ENCODE data around the gene NCKAP5.

The NCKAP5 gene

DNA sequence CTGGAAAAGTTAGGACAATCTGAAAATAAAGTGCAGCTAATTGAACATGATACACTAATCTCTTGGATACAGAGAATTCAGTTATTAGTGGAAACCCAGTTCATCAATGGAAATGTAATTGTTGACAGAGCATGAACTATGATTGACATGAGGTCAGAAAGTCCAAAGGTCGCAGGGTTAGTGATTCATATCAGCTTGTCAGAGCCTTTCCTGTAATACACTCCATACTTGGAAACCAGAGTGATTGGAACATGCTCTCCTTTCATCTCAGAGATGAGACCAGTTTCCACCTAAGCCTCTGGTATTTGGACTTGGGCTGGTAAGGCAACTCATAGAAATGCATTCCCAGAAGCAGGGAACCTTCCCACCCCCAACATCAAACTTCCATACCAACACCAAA, 8.5 kb upstream of the NCKAP5 start:
- H3K27ac ChIP-seq (ENCODE audit: low read depth, low read length): no peak overlapping the region
- no peaks in the 10 kb centered on the region for H3K9me3 ChIP-seq (ENCODE audit: control insufficient read depth in 1 of 2, low read length in 2 of 2)
- no peaks in the 10 kb centered on the region for H3K27me3 ChIP-seq (ENCODE audit: control insufficient read depth in 1 of 2, insufficient read depth in 2 of 2, low read length in 2 of 2)
- H3K36me3 ChIP-seq (ENCODE audit: control insufficient read depth in 1 of 2, insufficient read depth in 2 of 2, low read length in 2 of 2): no peaks in the 10 kb centered on the region
- H3K4me3 ChIP-seq (ENCODE audit: low read depth in 1 of 2, low read length in 2 of 2): no peak overlapping the region
- no peak overlapping the region for H3K9ac ChIP-seq (ENCODE audit: low read depth in 1 of 2, low read length in 2 of 2)
- peaks cover 6 to 20% of the 10 kb centered on the region in 2 donors for H3K4me1 ChIP-seq (ENCODE audit: control insufficient read depth in 1 of 2, insufficient read depth in 2 of 2, low read length in 2 of 2)

DNA sequence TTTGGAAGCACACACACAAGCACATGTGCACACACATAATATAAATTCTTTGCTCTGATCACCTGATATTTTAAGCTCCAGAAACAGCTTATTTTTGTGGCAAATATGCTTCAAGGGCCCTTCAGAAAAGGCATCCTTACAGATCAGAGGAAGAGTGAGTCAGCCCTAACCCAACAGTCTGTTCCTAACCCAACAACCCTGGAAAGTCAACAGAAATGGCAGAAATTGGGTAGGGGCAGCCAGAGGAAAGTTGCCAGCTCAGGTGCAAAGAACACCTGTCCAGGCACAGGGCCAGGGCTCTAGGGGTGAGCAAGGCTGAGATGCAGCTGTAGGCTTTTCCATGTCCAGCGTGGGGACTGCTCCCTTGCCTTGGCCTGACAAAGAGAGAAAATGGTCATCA, 6.4 kb upstream of the NCKAP5 start:
- Histone ChIP-seq H3K27ac (ENCODE audit: low read depth, low read length) (no peak overlapping the region), H3K9me3 (ENCODE audit: control insufficient read depth in 1 of 2, low read length in 2 of 2) (no peaks in the 10 kb centered on the region), H3K4me1 (ENCODE audit: control insufficient read depth in 1 of 2, insufficient read depth in 2 of 2, low read length in 2 of 2) (peaks cover 6 to 19% of the 10 kb centered on the region in 2 donors), H3K36me3 (ENCODE audit: control insufficient read depth in 1 of 2, insufficient read depth in 2 of 2, low read length in 2 of 2) (no peaks in the 10 kb centered on the region), H3K9ac (ENCODE audit: low read depth in 1 of 2, low read length in 2 of 2) (no peak overlapping the region), H3K4me3 (ENCODE audit: low read depth in 1 of 2, low read length in 2 of 2) (no peak overlapping the region), H3K27me3 (ENCODE audit: control insufficient read depth in 1 of 2, insufficient read depth in 2 of 2, low read length in 2 of 2) (no peaks in the 10 kb centered on the region)

DNA sequence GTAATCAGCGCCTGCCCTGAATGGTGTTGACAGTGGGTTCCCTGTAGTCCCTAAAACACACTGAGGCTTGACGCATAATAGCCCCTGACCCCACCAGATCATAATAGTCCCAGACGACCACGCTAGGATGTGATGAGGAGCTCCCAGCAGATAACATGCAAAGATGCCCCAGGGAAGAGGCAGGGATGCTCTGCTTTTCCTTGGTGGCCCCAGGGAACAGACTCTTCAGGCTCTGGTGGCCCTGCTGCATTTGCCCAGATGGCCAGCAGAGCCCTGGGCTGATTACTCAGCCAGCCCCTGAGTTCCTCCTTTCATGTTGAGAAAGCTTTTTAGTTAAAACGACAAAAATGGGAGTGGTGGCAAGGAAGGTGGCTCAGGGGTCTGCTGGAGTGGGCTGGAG, 5.9 kb upstream of the NCKAP5 start:
- no peaks in the 10 kb centered on the region for H3K36me3 ChIP-seq (ENCODE audit: control insufficient read depth in 1 of 2, insufficient read depth in 2 of 2, low read length in 2 of 2)

DNA sequence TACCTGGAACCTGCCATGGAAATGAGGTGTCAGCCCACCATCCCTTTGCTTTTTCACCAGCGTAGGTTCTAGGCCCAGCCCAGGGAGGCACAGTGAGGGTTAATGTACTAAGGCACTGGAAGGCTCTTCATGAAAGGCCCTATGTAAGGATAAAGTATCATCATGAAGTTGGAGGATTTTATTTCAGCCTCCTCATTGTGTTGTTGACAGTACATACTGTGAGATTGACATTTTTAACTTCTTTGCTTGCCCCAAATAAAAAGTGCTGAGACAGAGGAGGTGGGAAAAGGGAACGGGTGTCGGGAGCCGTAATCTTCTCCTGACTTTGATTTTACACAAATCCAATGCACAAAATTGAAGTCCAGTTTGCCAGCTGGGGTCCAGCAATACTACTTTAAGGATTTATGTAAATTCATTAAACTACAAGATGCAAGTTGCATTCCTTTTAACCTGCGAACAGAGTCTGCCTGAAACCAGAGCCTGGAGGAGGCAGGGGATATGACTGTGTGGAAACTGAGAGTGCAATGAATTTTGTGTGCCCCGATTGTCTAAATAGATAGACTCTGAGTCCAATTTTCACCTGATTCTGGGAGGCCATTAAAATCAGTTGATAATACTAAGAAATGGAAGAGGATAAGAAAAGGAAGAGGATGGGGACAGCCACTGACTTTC, 5.4 kb upstream of the NCKAP5 start:
- Histone ChIP-seq H3K9ac (ENCODE audit: low read depth in 1 of 2, low read length in 2 of 2) (no peak overlapping the region), H3K27me3 (ENCODE audit: control insufficient read depth in 1 of 2, insufficient read depth in 2 of 2, low read length in 2 of 2) (no peaks in the 10 kb centered on the region), H3K36me3 (ENCODE audit: control insufficient read depth in 1 of 2, insufficient read depth in 2 of 2, low read length in 2 of 2) (no peaks in the 10 kb centered on the region), H3K4me3 (ENCODE audit: low read depth in 1 of 2, low read length in 2 of 2) (no peak overlapping the region), H3K27ac (ENCODE audit: low read depth, low read length) (no peak overlapping the region), H3K4me1 (ENCODE audit: control insufficient read depth in 1 of 2, insufficient read depth in 2 of 2, low read length in 2 of 2) (peaks cover under 1 to 14% of the 10 kb centered on the region in 2 donors), H3K9me3 (ENCODE audit: control insufficient read depth in 1 of 2, low read length in 2 of 2) (no peaks in the 10 kb centered on the region)

More for the DNA sequence above, 5.9 kb upstream of the NCKAP5 start:
- no peak overlapping the region for H3K9ac ChIP-seq (ENCODE audit: low read depth in 1 of 2, low read length in 2 of 2)
- no peaks in the 10 kb centered on the region for H3K9me3 ChIP-seq (ENCODE audit: control insufficient read depth in 1 of 2, low read length in 2 of 2)
- H3K4me3 ChIP-seq (ENCODE audit: low read depth in 1 of 2, low read length in 2 of 2): no peak overlapping the region
- no peak overlapping the region for H3K27ac ChIP-seq (ENCODE audit: low read depth, low read length)
- H3K27me3 ChIP-seq (ENCODE audit: control insufficient read depth in 1 of 2, insufficient read depth in 2 of 2, low read length in 2 of 2): no peaks in the 10 kb centered on the region
- peaks cover 2 to 14% of the 10 kb centered on the region in 2 donors for H3K4me1 ChIP-seq (ENCODE audit: control insufficient read depth in 1 of 2, insufficient read depth in 2 of 2, low read length in 2 of 2)

DNA sequence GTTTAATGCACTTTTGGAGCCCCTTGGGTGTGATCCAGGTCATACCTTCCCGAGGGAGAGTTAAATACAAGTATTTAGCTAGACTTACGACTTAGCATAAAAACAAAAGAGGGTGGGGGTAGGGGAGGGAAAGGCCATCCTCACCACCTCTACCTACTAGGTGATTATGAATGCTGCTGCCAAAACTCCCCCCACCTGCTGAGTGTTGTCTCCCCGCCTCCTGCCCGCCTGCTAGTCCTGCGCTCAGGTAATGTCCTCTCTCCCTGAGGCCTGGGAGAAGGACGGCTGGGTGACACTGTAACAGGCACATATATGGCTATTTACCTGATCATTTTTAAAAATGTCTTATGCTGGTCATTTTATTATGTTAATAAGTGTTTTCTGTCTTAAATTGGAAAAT, 3.0 kb upstream of the NCKAP5 start:
- Histone ChIP-seq H3K4me3 (ENCODE audit: low read depth in 1 of 2, low read length in 2 of 2) (no peak overlapping the region), H3K27me3 (ENCODE audit: control insufficient read depth in 1 of 2, insufficient read depth in 2 of 2, low read length in 2 of 2) (no peaks in the 10 kb centered on the region), H3K9me3 (ENCODE audit: control insufficient read depth in 1 of 2, low read length in 2 of 2) (no peaks in the 10 kb centered on the region), H3K27ac (ENCODE audit: low read depth, low read length) (no peak overlapping the region), H3K9ac (ENCODE audit: low read depth in 1 of 2, low read length in 2 of 2) (no peak overlapping the region), H3K36me3 (ENCODE audit: control insufficient read depth in 1 of 2, insufficient read depth in 2 of 2, low read length in 2 of 2) (no peaks in the 10 kb centered on the region), H3K4me1 (ENCODE audit: control insufficient read depth in 1 of 2, insufficient read depth in 2 of 2, low read length in 2 of 2) (peaks cover 13 to 18% of the 10 kb centered on the region in 2 donors)

DNA sequence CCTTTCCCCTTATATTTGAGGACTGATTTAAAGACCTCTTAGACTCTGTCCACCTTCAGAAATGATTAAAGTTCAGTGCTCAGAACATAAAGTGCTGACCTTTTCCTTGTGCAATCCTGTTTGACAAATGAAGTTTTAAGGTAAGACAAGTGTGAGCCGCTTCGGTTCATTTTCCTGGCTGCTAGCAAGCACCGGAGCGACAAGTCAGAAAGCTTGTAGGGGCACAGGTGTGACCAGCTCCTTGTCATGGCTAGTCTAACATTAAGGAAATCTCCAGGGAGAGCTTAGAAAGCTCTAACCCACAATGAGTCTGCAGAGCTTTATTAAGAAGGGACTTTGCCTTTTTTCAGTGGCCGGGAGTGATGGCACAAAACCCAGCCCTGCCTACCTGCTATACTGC, 2.3 kb upstream of the NCKAP5 start:
- H3K9ac ChIP-seq (ENCODE audit: low read depth in 1 of 2, low read length in 2 of 2): no peak overlapping the region
- peaks cover 13 to 18% of the 10 kb centered on the region in 2 donors for H3K4me1 ChIP-seq (ENCODE audit: control insufficient read depth in 1 of 2, insufficient read depth in 2 of 2, low read length in 2 of 2)
- H3K9me3 ChIP-seq (ENCODE audit: control insufficient read depth in 1 of 2, low read length in 2 of 2): no peaks in the 10 kb centered on the region
- H3K27me3 ChIP-seq (ENCODE audit: control insufficient read depth in 1 of 2, insufficient read depth in 2 of 2, low read length in 2 of 2): no peaks in the 10 kb centered on the region
- no peak overlapping the region for H3K4me3 ChIP-seq (ENCODE audit: low read depth in 1 of 2, low read length in 2 of 2)
- H3K27ac ChIP-seq (ENCODE audit: low read depth, low read length): no peak overlapping the region
- no peaks in the 10 kb centered on the region for H3K36me3 ChIP-seq (ENCODE audit: control insufficient read depth in 1 of 2, insufficient read depth in 2 of 2, low read length in 2 of 2)

DNA sequence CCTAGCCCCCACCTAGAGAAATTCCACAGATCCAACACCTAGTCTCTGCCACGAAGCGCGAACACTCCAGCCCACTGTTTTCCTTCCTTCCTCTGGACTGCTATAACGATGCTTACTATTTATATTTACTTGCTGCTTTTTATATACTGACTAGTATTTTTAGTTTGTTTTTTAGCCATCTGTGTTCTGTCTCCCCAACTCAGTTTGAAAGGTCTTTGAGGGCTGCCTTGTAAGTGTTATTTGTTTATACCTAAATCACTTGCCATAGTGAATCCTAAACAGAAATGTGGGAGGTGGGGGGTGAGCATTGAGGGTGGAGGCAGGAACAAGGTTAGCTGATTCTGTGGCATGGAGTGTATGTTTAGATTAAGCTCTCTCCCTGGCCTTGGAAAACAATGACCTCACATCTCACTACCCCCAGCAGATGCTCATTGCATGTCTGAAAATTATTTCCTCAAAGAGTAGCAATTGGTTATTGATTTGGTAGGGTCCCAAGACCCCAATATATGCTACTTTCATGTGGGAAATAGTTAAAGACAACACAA, 1.1 kb upstream of the NCKAP5 start:
- Histone ChIP-seq H3K27me3 (ENCODE audit: control insufficient read depth in 1 of 2, insufficient read depth in 2 of 2, low read length in 2 of 2) (no peaks in the 10 kb centered on the region), H3K27ac (ENCODE audit: low read depth, low read length) (no peak overlapping the region)

DNA sequence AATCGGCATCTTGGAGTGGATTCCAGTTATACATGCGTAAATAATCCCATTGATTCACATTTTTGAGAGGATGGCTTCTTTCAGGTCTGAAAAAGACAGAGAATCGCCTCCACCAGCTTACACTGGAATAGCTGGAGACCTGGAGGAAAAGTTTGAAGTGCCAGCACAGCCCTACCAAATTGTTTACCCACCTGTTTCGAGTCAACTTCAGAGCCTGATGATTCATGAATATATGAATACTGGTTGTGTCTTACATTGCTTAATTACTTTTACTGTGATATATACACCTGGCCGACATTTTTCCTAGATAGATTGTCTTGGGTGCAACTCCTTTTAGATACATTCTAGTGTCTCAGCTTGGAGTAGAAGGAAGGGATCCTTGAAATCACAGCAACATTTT, 335 bp upstream of the NCKAP5 start:
- Histone ChIP-seq H3K36me3 (ENCODE audit: control insufficient read depth in 1 of 2, insufficient read depth in 2 of 2, low read length in 2 of 2) (no peaks in the 10 kb centered on the region), H3K9me3 (ENCODE audit: control insufficient read depth in 1 of 2, low read length in 2 of 2) (no peaks in the 10 kb centered on the region), H3K9ac (ENCODE audit: low read depth in 1 of 2, low read length in 2 of 2) (peak overlapping the region in 1 of 2 donors; percentile 38), H3K4me1 (ENCODE audit: control insufficient read depth in 1 of 2, insufficient read depth in 2 of 2, low read length in 2 of 2) (peaks cover 13 to 18% of the 10 kb centered on the region in 2 donors), H3K27ac (ENCODE audit: low read depth, low read length) (no peak overlapping the region), H3K27me3 (ENCODE audit: control insufficient read depth in 1 of 2, insufficient read depth in 2 of 2, low read length in 2 of 2) (no peaks in the 10 kb centered on the region), H3K4me3 (ENCODE audit: low read depth in 1 of 2, low read length in 2 of 2) (peak overlapping the region; percentile 50 to 57)

More for the DNA sequence above, 1.1 kb upstream of the NCKAP5 start:
- Histone ChIP-seq H3K4me3 (ENCODE audit: low read depth in 1 of 2, low read length in 2 of 2) (no peak overlapping the region), H3K4me1 (ENCODE audit: control insufficient read depth in 1 of 2, insufficient read depth in 2 of 2, low read length in 2 of 2) (peaks cover 13 to 18% of the 10 kb centered on the region in 2 donors), H3K36me3 (ENCODE audit: control insufficient read depth in 1 of 2, insufficient read depth in 2 of 2, low read length in 2 of 2) (no peaks in the 10 kb centered on the region), H3K9ac (ENCODE audit: low read depth in 1 of 2, low read length in 2 of 2) (no peak overlapping the region), H3K9me3 (ENCODE audit: control insufficient read depth in 1 of 2, low read length in 2 of 2) (no peaks in the 10 kb centered on the region)

DNA sequence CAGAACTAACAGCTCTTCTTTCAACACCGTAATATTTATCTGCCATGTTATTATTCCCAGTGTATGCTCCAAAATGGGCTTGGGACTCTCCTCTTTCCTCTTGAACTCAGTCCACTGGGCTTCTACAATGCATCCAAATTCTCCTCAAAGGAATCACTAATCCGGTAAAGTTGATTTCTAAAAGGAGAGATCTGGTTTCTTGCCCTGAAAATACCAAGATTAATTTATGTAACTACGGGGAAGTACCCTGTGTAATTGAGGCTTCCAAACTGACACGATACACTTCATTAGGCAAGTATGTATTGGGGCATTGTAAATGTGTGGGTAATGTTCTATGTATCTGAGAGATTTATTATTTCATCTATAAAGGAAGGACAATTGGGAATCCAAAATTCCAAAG, 5.7 kb downstream of the NCKAP5 start:
- H3K36me3 ChIP-seq (ENCODE audit: control insufficient read depth in 1 of 2, insufficient read depth in 2 of 2, low read length in 2 of 2): no peaks in the 10 kb centered on the region
- H3K27me3 ChIP-seq (ENCODE audit: control insufficient read depth in 1 of 2, insufficient read depth in 2 of 2, low read length in 2 of 2): no peaks in the 10 kb centered on the region
- H3K9ac ChIP-seq (ENCODE audit: low read depth in 1 of 2, low read length in 2 of 2): no peak overlapping the region

DNA sequence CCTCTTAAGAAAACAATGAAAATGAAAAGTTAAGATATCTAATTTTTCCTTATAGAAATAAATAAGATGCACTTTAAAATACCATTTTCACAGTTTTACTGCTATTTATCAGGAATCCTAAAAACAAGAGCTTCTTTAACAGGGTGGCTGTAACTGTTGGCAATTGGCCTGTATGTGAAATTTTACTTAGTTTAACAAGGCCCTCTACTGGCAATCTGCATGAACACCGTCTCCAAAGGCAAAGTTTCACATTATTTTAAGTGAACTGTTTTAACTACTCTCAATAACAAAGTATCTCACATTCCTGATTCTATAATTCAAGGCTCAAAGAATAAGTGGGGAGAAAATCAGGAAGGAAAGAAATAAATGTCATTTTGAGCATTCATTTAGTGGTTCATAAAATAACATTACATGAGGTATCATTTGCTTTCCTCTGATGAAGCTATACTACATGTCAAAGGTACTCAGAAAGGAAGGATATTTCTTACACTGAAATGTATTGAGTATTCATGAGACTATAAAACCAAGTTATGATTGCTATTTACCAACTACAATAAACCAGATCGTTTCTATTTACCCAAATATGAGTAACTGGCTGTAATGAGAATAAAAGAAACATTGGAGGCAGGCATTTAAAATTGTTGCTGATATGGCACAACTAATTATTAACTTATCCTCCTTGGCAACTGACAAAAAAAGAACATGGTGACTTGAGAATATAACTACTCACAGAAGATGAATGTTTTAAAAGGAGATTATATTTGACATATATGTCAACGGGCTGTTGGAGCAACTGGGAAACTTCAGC, 7.0 kb downstream of the NCKAP5 start:
- no peak overlapping the region for H3K4me3 ChIP-seq (ENCODE audit: low read depth in 1 of 2, low read length in 2 of 2)
- no peaks in the 10 kb centered on the region for H3K27me3 ChIP-seq (ENCODE audit: control insufficient read depth in 1 of 2, insufficient read depth in 2 of 2, low read length in 2 of 2)
- no peaks in the 10 kb centered on the region for H3K36me3 ChIP-seq (ENCODE audit: control insufficient read depth in 1 of 2, insufficient read depth in 2 of 2, low read length in 2 of 2)
- H3K27ac ChIP-seq (ENCODE audit: low read depth, low read length): no peak overlapping the region
- H3K9me3 ChIP-seq (ENCODE audit: control insufficient read depth in 1 of 2, low read length in 2 of 2): no peaks in the 10 kb centered on the region
- no peak overlapping the region for H3K9ac ChIP-seq (ENCODE audit: low read depth in 1 of 2, low read length in 2 of 2)
- peaks cover 0 to 3% of the 10 kb centered on the region in 2 donors for H3K4me1 ChIP-seq (ENCODE audit: control insufficient read depth in 1 of 2, insufficient read depth in 2 of 2, low read length in 2 of 2)

More for the DNA sequence above, 5.7 kb downstream of the NCKAP5 start:
- Histone ChIP-seq H3K4me1 (ENCODE audit: control insufficient read depth in 1 of 2, insufficient read depth in 2 of 2, low read length in 2 of 2) (peaks cover 5 to 9% of the 10 kb centered on the region in 2 donors), H3K4me3 (ENCODE audit: low read depth in 1 of 2, low read length in 2 of 2) (no peak overlapping the region), H3K9me3 (ENCODE audit: control insufficient read depth in 1 of 2, low read length in 2 of 2) (no peaks in the 10 kb centered on the region), H3K27ac (ENCODE audit: low read depth, low read length) (no peak overlapping the region)
